Measurements from ENCODE around the gene CD248.

CD248 gene

GRCh38 chr11:66340596-66341501 is 24.0 kb upstream of the CD248 start:
- DNase-seq (ENCODE audit: low read depth in 2 of 2) = no peak

- DNase-seq (ENCODE audit: low read depth in 2 of 2) = no peak
Observed at GRCh38 chr11:66339686-66340483, 23.0 kb upstream of the CD248 start.

- no peak for DNase-seq (ENCODE audit: low read depth in 2 of 2)
Observed at GRCh38 chr11:66339162-66339675, 22.4 kb upstream of the CD248 start.

GRCh38 chr11:66338276-66339161 is 21.7 kb upstream of the CD248 start:
- DNase-seq (ENCODE audit: low read depth in 2 of 2) = no peak

GRCh38 chr11:66337103-66337899 is 20.5 kb upstream of the CD248 start:
- no peak for DNase-seq (ENCODE audit: low read depth in 2 of 2)

DNA sequence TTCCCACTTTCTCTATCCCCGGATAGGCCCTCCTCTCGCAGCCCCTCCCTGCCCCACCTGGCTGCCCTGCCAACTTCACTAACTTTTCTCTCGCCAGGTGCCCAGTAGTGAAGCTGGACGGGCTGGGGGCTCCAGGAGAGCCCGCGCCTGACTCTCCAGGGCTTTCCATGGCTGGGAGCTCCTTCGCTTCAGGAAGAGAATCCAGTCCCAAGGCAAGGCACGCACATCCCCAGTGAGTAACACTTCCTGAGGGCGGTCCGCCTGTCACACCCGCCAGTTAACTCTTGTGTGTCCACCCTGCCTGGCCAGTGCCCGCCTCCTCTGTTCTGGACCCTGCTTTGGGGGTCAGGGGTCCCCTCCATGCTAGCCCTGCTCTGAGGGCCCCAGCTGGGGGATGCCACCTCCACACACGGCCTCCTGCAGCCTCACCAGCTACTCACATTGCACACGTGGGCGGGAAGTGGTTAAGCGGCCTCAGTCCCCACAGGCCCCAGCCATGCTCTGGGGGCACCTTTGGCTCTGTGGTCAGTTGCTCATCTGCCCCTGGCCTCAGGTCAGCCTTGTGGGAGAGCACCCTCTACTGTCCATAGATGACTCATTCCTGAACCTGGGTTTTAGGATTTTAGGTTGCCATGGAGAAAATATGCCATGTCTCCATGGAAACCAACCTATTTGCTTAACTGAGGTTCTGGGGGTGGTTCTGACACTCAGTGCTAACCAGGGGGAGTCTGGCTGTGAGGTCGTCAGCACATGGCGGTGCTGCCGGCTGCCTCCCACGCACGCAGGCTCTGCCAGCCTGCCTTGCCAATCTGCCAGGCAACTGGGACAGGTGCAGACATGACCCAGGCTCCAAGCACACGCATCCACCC is 19.6 kb upstream of the CD248 start, which contains the start of gene RIN1:
Gene RIN1, minus strand, starts transcription at position 201 of the 869 bp plus-strand sequence. Its CDS starts 32 bp downstream, at position 169.
- DNase-seq (ENCODE audit: low read depth in 2 of 2) = peak in 1 of 2 experiments; percentile 54

DNA sequence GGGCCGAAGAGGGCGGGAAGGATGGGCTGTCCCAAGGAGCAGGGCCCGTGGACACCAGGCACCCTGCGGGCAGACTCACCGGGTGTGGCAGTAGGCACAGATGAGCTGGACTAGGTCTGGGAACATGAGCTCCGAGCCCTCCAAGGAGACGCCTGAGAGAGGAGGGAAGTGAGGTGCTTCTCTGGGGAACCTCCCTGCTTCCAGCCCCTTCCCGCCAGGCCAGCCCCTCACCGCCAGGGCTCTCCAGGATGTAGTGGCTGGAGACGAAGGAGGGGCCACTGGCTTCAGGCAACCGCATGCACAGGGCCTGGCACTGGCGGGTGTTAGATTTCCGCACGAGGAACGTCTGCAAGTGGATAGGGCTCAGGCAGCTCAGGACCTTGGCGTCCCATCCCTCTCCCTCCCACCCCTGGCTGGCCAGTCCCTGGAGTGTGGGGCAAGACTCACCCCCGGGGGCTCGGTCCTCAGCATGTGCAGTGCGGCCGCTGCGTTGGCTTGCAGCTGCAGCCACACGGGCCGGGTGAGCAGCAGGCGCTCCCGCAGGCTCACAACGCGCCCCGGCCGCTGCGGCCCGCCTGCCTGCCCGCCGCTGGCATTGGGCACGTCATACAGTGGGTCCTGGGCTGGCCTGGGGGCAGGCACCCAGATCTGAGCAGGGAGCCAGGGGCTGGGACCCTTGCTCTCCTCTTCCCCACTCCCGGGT is 18.8 kb upstream of the CD248 start:
- DNase-seq (ENCODE audit: low read depth in 2 of 2) = no peak

- DNase-seq (ENCODE audit: low read depth in 2 of 2) = no peak
Observed at GRCh38 chr11:66334605-66335442, 18.0 kb upstream of the CD248 start.

DNA sequence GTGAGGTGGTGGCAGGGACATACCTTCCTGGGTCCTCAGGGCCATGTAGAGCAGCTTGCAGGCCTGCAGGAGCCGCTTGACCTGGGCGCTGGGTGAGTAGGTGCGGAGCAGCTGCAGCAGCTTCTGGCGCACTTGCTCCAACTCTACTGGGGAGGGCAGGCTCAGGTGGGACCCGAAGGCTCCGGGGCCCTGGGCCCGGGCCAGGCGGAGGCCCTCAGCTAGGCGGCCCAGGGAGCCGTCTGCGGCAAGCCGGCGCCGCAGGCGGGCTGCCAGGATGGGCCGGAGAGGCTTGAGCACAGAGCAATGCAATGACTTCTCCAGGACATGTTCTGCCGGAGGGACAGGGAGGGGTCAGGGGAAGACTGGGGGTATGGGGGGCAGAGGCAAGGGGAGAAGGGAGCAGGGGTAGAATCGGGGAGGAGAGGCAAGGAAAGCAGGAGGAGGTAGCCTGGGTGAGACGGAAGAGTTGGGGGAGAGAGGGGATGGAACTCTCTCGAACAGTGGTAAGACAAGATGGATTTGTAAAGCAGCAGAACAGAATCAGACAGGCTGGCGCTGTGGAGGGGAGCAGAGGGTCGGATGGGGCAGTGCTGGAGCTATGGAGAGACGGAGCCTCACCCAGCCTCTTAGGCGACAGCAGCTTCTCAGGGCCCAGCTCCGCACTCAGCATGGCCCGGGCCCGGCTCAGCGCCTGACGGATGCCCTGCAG is 17.2 kb upstream of the CD248 start:
- DNase-seq (ENCODE audit: low read depth in 2 of 2) = no peak

DNA sequence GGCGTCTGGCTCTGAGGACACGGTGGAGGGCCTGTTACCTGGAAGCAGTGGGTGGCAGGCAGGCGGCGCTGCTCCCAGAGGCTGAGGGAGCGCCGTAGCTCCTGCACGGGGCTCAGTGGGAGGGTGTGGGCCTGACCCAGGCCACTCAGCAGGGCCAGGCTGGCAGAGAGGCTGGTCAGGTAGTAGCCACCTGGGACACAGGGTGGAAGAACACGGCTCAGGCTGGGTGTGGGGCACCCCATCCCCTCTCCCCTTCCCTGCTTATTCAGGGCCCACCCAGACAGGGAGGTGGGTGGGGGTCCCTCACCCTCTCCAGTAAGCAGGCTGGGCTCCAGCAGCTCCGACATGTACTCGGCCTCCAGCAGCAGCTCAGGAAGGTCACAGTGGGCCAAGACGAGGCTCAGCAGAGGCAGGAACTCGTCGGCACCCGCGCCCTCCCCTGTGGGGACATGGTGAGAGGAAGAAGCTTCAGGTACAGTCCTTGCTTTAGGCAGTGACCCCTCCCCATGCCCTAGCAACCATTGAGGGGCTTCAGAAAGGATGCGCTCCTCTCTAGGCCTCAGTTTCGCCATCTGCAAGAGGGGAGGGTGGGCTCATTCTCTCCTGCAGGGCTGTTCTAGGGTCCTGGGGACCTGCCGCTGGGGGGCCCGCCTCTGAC is 16.5 kb upstream of the CD248 start:
- DNase-seq (ENCODE audit: low read depth in 2 of 2) = no peak

GRCh38 chr11:66332371-66333219 is 15.8 kb upstream of the CD248 start:
- no peak for DNase-seq (ENCODE audit: low read depth in 2 of 2)

- no peak for DNase-seq (ENCODE audit: low read depth in 2 of 2)
Observed at GRCh38 chr11:66331542-66332370, 14.9 kb upstream of the CD248 start.

DNA sequence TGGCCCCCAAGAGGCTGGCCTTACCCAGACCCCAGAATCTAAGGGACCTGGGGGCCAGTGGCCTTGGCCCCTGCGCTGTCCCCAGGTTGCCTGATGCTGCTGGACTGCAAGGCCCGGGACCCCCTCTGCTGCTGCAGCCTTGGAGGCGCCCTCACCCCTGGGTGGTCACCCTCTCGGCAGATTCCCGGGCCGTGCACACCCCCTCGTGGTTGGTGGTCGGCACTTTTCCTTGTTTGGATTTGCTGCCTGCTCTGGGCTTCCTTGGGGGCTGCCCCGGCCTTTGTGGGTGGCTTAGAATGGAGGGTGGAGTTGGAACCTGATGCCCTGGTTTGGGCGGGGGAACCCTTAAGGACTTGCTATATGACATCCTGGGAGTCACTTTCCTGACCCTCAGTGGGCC is 14.1 kb upstream of the CD248 start:
- no peak for DNase-seq (ENCODE audit: low read depth in 2 of 2)

DNA sequence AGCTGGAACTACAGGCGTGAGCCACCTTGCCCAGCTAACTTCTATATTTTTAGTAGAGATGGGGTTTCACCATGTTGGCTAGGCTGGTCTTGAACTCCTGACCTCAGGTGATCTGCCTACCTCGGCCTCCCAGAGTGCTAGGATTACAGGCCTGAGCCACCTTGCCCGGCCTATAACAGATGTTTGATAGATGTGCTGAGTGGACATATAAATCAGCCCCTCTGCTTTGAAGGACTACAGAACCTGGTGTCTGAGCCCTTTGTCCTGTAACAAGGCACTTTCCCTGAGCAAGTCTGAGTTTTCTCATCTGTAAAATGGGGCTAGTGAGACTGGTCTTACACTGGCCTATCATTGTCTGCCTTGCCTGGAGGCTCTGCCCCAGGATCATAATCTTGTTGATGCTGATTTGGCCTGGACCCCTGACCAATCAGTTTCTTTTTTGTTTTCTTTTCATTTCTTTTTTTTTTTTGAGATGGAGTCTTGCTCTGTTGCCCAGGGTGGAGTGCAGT is 12.4 kb upstream of the CD248 start:
- no peak for DNase-seq (ENCODE audit: low read depth in 2 of 2)
